T-helper 17 cell (primary cell): Measurements from ENCODE around the gene PACSIN2. TPM values are rescaled to one million over a fixed set of nuclear protein-coding genes. Genes with fewer than 3 reads are reported as not detected.
A peak's percentile ranks its signal among the peaks of the same experiment; 100 is the strongest.

Source experiments
- ATAC-seq: fragments of 150-1000 bp; cut with Tn5 transposase; 2 replicates; pipeline ENCODE4 v1.10.0; 2021; ENCODE audit warnings: mild to moderate bottlenecking, moderate library complexity
- DNase-seq, 3 donors: peaks; one replicate each; pipeline versions ENCODE4 v3.0.0 to v3.0.0-alpha.2; 2020 to 2021
- H3K9me3 ChIP-seq: one replicate; pipeline ENCODE4 v1.7.0; 2013; ENCODE audit warnings: low read length, mild to moderate bottlenecking; ENCODE audit not compliant: control insufficient read depth, poor library complexity, severe bottlenecking
- H3K27ac Mint-ChIP-seq: one replicate; pipeline ENCODE4 v1.8.0; 2022; ENCODE audit warnings: mild to moderate bottlenecking, moderate library complexity, mixed read lengths
- H3K27me3 Mint-ChIP-seq: one replicate; pipeline ENCODE4 v1.8.0; 2022; ENCODE audit warnings: mixed read lengths
- H3K36me3 Mint-ChIP-seq: one replicate; pipeline ENCODE4 v1.8.0; 2022; ENCODE audit warnings: low read depth, mixed read lengths
- H3K4me1 Mint-ChIP-seq: one replicate; pipeline ENCODE4 v1.8.0; 2022; ENCODE audit warnings: mild to moderate bottlenecking, mixed read lengths
- H3K4me3 Mint-ChIP-seq: one replicate; pipeline ENCODE4 v1.8.0; 2022; ENCODE audit warnings: mild to moderate bottlenecking, moderate library complexity, mixed read lengths
- total RNA-seq, 4 donors: library from RNA in 2 of 4; stranded (reverse) in 2 of 4; gene quantifications; one replicate each; pipeline ENCODE4 v1.2.3 and lab custom pipeline; 2022 to 2026

PACSIN2 gene
- total RNA-seq, 2 donors from 2014 or later = 36.8 to 61.3 TPM

GRCh38 chr22:42877158-42877557 is 137.8 kb downstream of the PACSIN2 start:
- no peaks in the 10 kb centered on the region for H3K36me3 Mint-ChIP-seq
- ATAC-seq = no peak
- H3K4me3 Mint-ChIP-seq = no peak overlapping the region
- no peaks in the 10 kb centered on the region for H3K9me3 ChIP-seq
- H3K27me3 Mint-ChIP-seq = no peaks in the 10 kb centered on the region
- no peak for DNase-seq
- H3K4me1 Mint-ChIP-seq = peaks cover 4% of the 10 kb centered on the region
- H3K27ac Mint-ChIP-seq = peak overlapping the region; percentile 21

- Mint-ChIP-seq H3K27ac (peak overlapping the region; percentile 84), H3K4me1 (peaks cover 4% of the 10 kb centered on the region), H3K4me3 (no peak overlapping the region), H3K27me3 (no peaks in the 10 kb centered on the region), H3K36me3 (no peaks in the 10 kb centered on the region)
- no peak for DNase-seq
- no peak for ATAC-seq
- H3K9me3 ChIP-seq = no peaks in the 10 kb centered on the region
These were observed 138.9 kb downstream of the PACSIN2 start for GRCh38 chr22:42876041-42876440.

- H3K36me3 Mint-ChIP-seq = no peaks in the 10 kb centered on the region
- DNase-seq = no peak
- no peaks in the 10 kb centered on the region for H3K27me3 Mint-ChIP-seq
- H3K4me3 Mint-ChIP-seq = no peak overlapping the region
- no peak overlapping the region for H3K27ac Mint-ChIP-seq
- ATAC-seq = no peak
- H3K4me1 Mint-ChIP-seq = peaks cover 6% of the 10 kb centered on the region
- no peaks in the 10 kb centered on the region for H3K9me3 ChIP-seq
These were observed 140.9 kb downstream of the PACSIN2 start for GRCh38 chr22:42874010-42874409.

GRCh38 chr22:42873356-42873755 is 141.6 kb downstream of the PACSIN2 start:
- no peaks in the 10 kb centered on the region for H3K9me3 ChIP-seq
- H3K27ac Mint-ChIP-seq = no peak overlapping the region
- no peak for DNase-seq
- H3K36me3 Mint-ChIP-seq = no peaks in the 10 kb centered on the region
- no peak for ATAC-seq
- no peaks in the 10 kb centered on the region for H3K27me3 Mint-ChIP-seq
- H3K4me1 Mint-ChIP-seq = peaks cover 6% of the 10 kb centered on the region
- H3K4me3 Mint-ChIP-seq = no peak overlapping the region

GRCh38 chr22:42872821-42873220 is 142.1 kb downstream of the PACSIN2 start:
- Mint-ChIP-seq H3K27ac (no peak overlapping the region), H3K4me1 (peaks cover 6% of the 10 kb centered on the region), H3K27me3 (no peaks in the 10 kb centered on the region), H3K4me3 (no peak overlapping the region), H3K36me3 (no peaks in the 10 kb centered on the region)
- DNase-seq (no peak), ATAC-seq (no peak)
- no peaks in the 10 kb centered on the region for H3K9me3 ChIP-seq

GRCh38 chr22:42871146-42872050 is 143.6 kb downstream of the PACSIN2 start:
- no peak overlapping the region for H3K27ac Mint-ChIP-seq
- ATAC-seq = no peak

GRCh38 chr22:42869888-42870480 is 145.0 kb downstream of the PACSIN2 start:
- no peaks in the 10 kb centered on the region for H3K9me3 ChIP-seq
- H3K4me3 Mint-ChIP-seq = no peak overlapping the region
- H3K4me1 Mint-ChIP-seq = peaks cover 4% of the 10 kb centered on the region
- no peaks in the 10 kb centered on the region for H3K27me3 Mint-ChIP-seq
- H3K27ac Mint-ChIP-seq = no peak overlapping the region
- DNase-seq (no peak), ATAC-seq (no peak)
- no peaks in the 10 kb centered on the region for H3K36me3 Mint-ChIP-seq

More at GRCh38 chr22:42871146-42872050, 143.6 kb downstream of the PACSIN2 start:
- peaks cover 4% of the 10 kb centered on the region for H3K4me1 Mint-ChIP-seq
- no peak for DNase-seq
- no peaks in the 10 kb centered on the region for H3K9me3 ChIP-seq
- no peak overlapping the region for H3K4me3 Mint-ChIP-seq
- no peaks in the 10 kb centered on the region for H3K27me3 Mint-ChIP-seq
- H3K36me3 Mint-ChIP-seq = no peaks in the 10 kb centered on the region

- no peak overlapping the region for H3K27ac Mint-ChIP-seq
- ATAC-seq (no peak), DNase-seq (no peak)
- H3K27me3 Mint-ChIP-seq = no peaks in the 10 kb centered on the region
- H3K4me1 Mint-ChIP-seq = peaks cover 4% of the 10 kb centered on the region
- no peaks in the 10 kb centered on the region for H3K9me3 ChIP-seq
- H3K4me3 Mint-ChIP-seq = no peak overlapping the region
- H3K36me3 Mint-ChIP-seq = no peaks in the 10 kb centered on the region
These were observed 145.5 kb downstream of the PACSIN2 start for GRCh38 chr22:42869463-42869862.

GRCh38 chr22:42868751-42869251 is 146.1 kb downstream of the PACSIN2 start:
- H3K4me1 Mint-ChIP-seq = peaks cover 4% of the 10 kb centered on the region
- ATAC-seq (no peak), DNase-seq (no peak)
- H3K36me3 Mint-ChIP-seq = no peaks in the 10 kb centered on the region
- no peak overlapping the region for H3K27ac Mint-ChIP-seq
- H3K4me3 Mint-ChIP-seq = no peak overlapping the region
- H3K27me3 Mint-ChIP-seq = no peaks in the 10 kb centered on the region
- H3K9me3 ChIP-seq = no peaks in the 10 kb centered on the region

GRCh38 chr22:42866100-42866499 is 148.8 kb downstream of the PACSIN2 start:
- Mint-ChIP-seq H3K4me3 (no peak overlapping the region), H3K36me3 (no peaks in the 10 kb centered on the region), H3K27ac (no peak overlapping the region), H3K4me1 (peaks cover 7% of the 10 kb centered on the region), H3K27me3 (no peaks in the 10 kb centered on the region)
- H3K9me3 ChIP-seq = no peaks in the 10 kb centered on the region
- DNase-seq (no peak), ATAC-seq (no peak)

GRCh38 chr22:42865536-42865935 is 149.4 kb downstream of the PACSIN2 start:
- Mint-ChIP-seq H3K36me3 (no peaks in the 10 kb centered on the region), H3K27ac (no peak overlapping the region), H3K4me1 (peaks cover 7% of the 10 kb centered on the region), H3K4me3 (no peak overlapping the region), H3K27me3 (no peaks in the 10 kb centered on the region)
- DNase-seq = no peak
- H3K9me3 ChIP-seq = no peaks in the 10 kb centered on the region
- no peak for ATAC-seq

- Mint-ChIP-seq H3K4me3 (no peak overlapping the region), H3K4me1 (peaks cover 7% of the 10 kb centered on the region), H3K27me3 (no peaks in the 10 kb centered on the region), H3K27ac (no peak overlapping the region), H3K36me3 (no peaks in the 10 kb centered on the region)
- H3K9me3 ChIP-seq = no peaks in the 10 kb centered on the region
- DNase-seq (no peak), ATAC-seq (peak; percentile 54)
These were observed 151.5 kb downstream of the PACSIN2 start for GRCh38 chr22:42863349-42863961.

- ATAC-seq = no peak
- H3K9me3 ChIP-seq = no peaks in the 10 kb centered on the region
- Mint-ChIP-seq H3K36me3 (no peaks in the 10 kb centered on the region), H3K4me1 (peaks cover 4% of the 10 kb centered on the region), H3K27ac (peak overlapping the region; percentile 16), H3K4me3 (no peak overlapping the region), H3K27me3 (no peaks in the 10 kb centered on the region)
- DNase-seq = no peak
These were observed 152.8 kb downstream of the PACSIN2 start for GRCh38 chr22:42862045-42862734.
